IPS DF 4.7 (cell line): ENCODE data around the gene SMIM10L1.

Experiments used
- DNase-seq: peaks from one replicate; pipeline ENCODE4 v3.0.0-alpha.2; 2013; ENCODE audit warnings: low spot score; ENCODE audit errors: extremely low read depth

SMIM10L1 gene

DNA sequence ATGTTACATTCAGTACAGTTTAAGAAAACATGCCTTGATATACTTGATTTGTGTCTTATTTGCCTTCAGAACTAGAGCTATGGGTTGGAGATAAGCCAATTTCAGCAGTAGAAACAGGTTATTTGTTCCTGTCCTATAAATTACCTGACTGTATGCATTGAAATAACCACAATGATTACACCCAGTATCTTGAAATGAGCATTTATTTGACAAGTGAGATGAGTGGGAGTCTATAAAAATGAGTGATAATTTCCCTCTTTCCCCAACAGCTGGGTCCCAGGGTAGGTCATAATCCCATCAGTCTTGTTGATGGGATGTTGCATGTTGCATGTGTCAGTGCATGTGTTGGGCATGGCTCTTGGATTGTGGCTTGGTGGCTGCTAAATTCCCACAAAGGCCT lies 12.0 kb downstream of the SMIM10L1 start:
- DNase-seq = no peak

DNA sequence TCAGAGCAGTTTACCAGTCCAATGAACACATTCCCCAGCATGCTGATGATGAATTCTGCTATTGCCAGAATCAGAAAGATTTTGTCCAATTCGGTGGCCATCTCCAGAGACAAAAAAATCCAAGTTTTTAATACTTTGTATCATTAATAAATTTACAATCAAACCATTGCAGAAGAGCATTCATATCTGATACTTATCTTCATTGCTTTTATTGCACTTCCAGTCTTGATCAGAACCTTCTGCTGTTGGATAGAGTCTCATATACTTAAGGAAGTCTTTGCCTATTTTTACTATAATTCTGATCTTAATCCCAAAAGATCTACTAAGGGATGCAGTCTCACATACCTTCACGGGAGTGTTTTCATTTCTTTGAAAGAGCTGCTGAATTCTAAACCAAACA lies 15.8 kb downstream of the SMIM10L1 start, which contains the start of gene TAS2R42:
Gene TAS2R42 (minus strand): TSS at position 101 of the 400 bp plus-strand sequence. CDS start 0 bp downstream, at position 101.
- DNase-seq = no peak

DNA sequence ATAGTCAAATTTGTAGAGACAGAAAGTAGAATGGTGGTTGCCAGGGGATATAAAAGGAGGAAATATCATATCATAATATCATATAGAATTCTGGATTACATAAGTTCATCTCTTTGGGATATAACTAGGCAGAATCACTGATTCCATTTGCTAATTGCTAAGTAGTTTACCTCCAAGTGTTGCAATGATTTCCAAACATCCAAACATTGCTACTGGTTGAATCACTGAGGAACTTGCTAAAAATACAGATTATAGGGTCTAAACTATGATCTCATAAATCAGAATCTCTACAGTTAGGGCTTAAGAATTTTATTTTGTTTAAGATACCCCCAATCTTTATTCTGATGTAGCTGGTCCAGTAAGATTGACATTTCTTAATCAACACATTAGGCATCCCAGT lies 31.8 kb downstream of the SMIM10L1 start:
- no peak for DNase-seq

DNA sequence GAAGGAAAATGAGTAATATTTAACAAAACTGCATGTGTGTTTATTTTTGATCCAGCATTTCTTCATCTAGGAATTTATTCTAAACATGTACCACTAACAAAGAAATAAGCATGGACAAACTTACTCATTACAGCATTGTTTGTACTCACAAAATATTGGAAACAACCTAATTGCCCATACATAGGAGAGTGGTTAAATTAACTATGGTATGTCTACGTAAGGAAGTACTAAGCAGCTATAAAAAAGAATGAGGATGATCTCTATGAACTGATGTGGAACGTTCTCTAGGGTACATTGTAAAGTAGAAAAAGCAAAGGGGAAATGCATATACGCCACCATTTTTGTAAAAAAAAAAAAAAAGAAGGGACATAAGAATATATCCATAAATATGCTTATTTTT lies 33.2 kb downstream of the SMIM10L1 start:
- DNase-seq = no peak

DNA sequence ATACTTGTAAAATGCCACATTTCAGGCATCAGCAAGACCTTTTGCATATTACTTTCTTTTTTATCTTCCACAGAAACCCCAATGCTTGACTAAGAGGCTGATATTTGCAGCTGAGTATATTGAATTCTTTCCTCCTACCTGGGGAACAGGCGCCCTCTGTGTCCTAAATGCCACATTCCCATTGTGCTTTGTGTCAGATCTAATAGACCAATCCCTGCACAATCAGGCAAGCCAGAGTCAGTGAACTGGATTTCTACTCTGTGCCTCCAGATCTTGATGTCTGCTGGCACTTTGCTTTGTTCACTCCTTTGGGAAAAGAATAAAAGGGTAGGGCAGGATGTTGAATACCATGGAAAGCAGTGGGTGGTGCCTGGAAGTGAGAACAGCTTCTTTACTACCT lies 38.1 kb downstream of the SMIM10L1 start:
- DNase-seq = no peak
